IPS DF 4.7 (cell line): ENCODE results near the gene SNCAIP.

Experiments
- DNase-seq: peaks from one replicate; pipeline ENCODE4 v3.0.0-alpha.2; 2013; ENCODE audit warnings: low spot score; ENCODE audit errors: extremely low read depth

Gene SNCAIP

DNA sequence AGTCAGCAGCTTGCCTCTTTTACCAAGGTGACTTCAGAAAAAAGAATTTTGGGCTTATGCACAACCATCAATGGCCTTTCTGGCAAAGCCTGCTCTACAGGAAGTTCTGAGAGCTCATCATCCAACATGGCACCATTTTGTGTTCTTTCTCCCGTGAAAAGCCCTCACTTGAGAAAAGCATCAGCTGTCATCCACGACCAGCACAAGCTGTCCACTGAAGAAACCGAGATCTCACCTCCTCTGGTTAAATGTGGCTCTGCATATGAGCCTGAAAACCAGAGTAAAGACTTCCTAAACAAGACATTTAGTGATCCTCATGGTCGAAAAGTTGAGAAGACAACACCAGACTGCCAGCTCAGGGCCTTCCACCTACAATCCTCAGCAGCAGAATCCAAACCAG is 111.2 kb downstream of the SNCAIP start:
- DNase-seq = no peak

GRCh38 chr5:122424132-122424531 is 112.1 kb downstream of the SNCAIP start:
- no peak for DNase-seq

DNA sequence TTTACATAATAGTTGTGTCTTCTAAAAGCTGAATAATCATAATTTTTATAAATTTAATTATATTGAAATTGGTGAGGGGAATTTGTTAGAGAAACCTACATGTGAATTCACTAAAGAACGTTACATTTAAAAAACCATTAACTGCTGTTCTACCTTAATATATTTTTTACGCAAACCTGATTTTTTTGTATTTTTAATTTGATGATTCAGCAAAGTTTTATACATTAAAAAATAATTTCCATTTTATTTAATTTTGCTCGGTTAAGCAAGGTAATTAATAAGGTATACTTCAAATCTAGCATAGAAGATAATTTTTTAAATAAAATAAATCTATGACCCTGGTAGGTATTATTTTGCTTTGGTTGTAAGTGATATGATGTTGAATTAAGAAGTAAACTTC is 114.3 kb downstream of the SNCAIP start:
- DNase-seq = no peak

- no peak for DNase-seq
Observed at GRCh38 chr5:122427621-122428020, 115.6 kb downstream of the SNCAIP start.

DNA sequence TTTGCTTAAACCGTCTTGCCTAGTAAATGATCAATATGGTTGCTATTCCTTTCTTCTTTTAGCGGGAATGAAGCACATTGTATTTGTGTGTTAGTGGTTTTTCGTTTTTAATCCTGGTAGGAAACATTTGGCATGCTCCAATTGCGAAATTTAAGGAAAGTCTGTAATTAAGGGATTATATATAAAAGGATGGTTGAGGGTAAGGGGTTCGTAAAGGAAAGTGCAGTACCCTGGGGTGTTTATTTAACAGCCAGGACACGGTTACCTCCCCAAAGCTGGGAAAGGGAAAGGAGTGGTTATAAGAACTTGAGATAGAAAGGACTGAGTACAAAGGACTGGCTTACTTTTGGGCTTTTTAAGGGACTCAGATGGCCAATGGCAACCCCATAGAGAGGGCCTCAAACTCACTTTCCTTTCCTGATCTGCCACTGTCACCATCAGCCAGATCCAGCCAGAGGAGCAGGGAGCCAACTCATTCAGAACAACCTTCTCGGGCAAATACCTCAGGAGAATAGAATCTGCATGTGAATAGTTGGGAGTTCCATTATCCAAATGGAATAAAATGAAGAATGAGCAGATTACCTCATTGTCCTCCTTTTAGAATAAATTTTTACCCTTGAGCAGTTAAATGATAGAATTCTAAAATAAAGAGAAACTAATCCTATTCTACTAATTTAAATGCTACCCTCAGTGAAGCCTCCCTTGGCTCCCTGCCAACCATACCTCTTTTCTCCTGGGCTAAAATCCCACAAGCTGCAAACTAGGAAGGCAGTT is 117.7 kb downstream of the SNCAIP start:
- DNase-seq = no peak

GRCh38 chr5:122430319-122430586 is 118.2 kb downstream of the SNCAIP start:
- no peak for DNase-seq

GRCh38 chr5:122431298-122431697 is 119.3 kb downstream of the SNCAIP start:
- DNase-seq = no peak

GRCh38 chr5:122434205-122434970 is 122.4 kb downstream of the SNCAIP start:
- no peak for DNase-seq

- DNase-seq = no peak
Observed at GRCh38 chr5:122435234-122435633, 123.2 kb downstream of the SNCAIP start.

GRCh38 chr5:122435761-122436160 is 123.7 kb downstream of the SNCAIP start:
- no peak for DNase-seq

GRCh38 chr5:122436615-122437014 is 124.6 kb downstream of the SNCAIP start:
- DNase-seq = no peak

DNA sequence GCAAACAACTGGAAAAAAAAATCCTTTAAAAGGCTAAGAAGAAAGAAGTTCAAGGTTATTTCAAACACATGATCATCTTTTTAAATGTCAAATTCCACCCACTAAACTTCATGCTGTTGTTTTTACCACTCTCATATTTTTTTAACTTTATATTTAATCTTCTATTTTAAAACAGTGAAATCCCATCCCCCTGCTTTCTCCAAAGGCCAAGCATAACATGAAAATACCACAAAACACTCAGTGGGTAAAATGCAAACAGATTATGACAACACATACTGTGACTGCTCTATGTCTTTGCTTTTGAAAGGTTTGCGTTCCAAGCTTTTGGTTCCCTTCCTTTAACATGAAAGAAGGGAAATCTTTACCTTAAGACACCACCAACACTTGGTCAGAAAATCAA is 127.6 kb downstream of the SNCAIP start:
- DNase-seq = no peak

DNA sequence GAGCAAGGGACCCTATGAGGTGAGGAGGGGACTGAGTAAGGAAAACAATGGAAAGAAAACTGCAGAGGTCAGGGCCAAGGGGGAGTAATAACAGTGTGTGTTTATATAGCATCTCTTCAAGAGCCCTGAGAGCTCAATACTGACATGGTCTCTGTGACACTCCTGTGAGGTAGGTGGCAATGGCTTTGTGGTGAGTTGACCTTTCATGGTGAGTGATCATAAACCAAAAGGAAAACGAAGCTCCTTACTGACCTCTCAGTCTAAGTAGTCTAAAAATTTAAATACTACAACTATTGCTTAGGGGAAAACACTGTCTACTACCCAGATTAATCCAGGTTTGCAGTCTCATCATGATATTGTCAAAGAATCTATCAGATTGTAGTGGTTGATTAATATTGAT is 130.9 kb downstream of the SNCAIP start:
- no peak for DNase-seq

DNA sequence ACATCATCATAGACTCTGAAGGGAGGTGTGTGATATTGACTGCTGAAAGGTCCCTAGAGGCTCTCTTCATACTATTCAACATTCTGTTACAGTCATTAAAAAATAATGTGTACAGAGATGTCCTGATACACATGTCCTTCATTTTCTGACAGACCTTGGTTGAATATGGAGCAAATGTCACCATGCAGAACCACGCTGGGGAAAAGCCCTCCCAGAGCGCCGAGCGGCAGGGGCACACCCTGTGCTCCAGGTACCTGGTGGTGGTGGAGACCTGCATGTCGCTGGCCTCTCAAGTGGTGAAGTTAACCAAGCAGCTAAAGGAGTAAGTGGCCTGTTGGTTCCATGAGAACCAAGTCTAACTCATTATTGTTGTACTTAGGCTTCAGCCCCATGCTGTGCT is 132.4 kb downstream of the SNCAIP start:
- no peak for DNase-seq

- no peak for DNase-seq
Observed at GRCh38 chr5:122445070-122445469, 133.0 kb downstream of the SNCAIP start.

- DNase-seq = no peak
Observed at GRCh38 chr5:122447072-122447471, 135.0 kb downstream of the SNCAIP start.

- no peak for DNase-seq
Observed at GRCh38 chr5:122447879-122448278, 135.8 kb downstream of the SNCAIP start.

- DNase-seq = no peak
Observed at GRCh38 chr5:122454541-122454940, 142.5 kb downstream of the SNCAIP start.

DNA sequence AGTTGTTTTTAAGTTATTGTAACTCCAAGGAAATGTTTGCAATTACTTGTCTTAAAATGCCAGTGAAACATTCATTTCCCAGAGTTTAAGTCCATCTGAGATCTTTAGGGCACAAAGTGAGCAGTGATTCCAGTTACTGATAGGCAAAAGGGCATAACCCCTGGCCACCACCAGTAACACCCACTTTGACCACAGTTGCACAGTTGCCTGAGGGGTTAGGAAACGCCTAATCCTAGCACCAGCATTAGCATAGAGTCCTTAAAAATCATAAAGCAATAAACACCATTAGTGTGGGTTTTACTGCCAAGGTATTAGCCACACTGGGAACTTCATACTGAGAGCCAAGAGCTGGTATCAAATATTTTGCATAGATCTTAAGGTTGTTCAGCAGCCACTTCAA is 143.9 kb downstream of the SNCAIP start:
- DNase-seq = no peak

GRCh38 chr5:122457178-122457826 is 145.3 kb downstream of the SNCAIP start:
- DNase-seq = no peak

- DNase-seq = no peak
Observed at GRCh38 chr5:122458278-122458872, 146.3 kb downstream of the SNCAIP start.

DNA sequence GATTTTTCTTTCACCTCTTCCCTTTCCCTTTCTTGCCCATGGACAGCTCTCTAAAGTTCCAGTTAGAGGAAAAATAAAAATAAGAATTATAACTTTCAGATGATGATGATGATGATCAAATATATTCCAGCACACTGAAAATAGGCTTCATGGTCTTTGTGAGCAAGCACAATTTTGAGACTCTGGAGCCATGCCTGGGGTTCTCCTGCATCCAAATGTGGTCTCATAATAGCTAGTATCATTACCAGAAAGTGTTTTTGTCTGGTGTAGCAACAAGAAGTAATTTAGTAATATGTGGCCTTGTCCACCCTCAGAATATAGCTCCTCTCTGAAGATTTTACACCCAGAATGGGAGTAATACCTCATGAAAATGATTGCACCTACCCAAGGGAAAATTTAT is 150.4 kb downstream of the SNCAIP start:
- DNase-seq = no peak
